ENCODE data around the gene KANSL2.

DNA sequence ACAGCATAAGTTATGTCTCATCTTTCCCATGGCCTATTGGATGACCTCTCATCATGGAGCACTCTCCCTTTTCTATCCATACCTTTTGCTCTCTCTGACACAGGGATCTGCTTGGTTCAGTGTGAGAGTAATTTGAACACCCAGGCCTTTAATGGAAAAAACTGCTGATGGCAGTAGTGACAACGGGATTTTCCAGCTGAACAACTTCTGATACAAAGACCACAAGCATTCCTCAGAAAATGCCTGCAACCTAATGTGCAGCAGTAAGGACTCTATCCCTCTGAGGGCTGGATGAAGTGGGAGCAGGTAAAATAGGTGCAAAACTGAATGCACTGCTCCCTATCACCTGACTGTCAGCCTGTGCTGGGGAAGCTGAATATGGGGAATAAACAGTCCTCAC, 51.0 kb downstream of the KANSL2 start:
- TF ChIP-seq POLR2A (IDR thresholded peaks at IDR 0.05) (no peak), POLR2AphosphoS5 (IDR thresholded peaks at IDR 0.05) (no peak)
- TF ChIP-seq, protein P1, sequence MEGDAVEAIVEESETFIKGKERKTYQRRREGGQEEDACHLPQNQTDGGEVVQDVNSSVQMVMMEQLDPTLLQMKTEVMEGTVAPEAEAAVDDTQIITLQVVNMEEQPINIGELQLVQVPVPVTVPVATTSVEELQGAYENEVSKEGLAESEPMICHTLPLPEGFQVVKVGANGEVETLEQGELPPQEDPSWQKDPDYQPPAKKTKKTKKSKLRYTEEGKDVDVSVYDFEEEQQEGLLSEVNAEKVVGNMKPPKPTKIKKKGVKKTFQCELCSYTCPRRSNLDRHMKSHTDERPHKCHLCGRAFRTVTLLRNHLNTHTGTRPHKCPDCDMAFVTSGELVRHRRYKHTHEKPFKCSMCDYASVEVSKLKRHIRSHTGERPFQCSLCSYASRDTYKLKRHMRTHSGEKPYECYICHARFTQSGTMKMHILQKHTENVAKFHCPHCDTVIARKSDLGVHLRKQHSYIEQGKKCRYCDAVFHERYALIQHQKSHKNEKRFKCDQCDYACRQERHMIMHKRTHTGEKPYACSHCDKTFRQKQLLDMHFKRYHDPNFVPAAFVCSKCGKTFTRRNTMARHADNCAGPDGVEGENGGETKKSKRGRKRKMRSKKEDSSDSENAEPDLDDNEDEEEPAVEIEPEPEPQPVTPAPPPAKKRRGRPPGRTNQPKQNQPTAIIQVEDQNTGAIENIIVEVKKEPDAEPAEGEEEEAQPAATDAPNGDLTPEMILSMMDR (IDR thresholded peaks at IDR 0.05), result no peak

All from prostate gland (tissue), 2 donors.